ENCODE measurements around the gene CCT3. TPM values are rescaled to one million over a fixed set of nuclear protein-coding genes. Genes with fewer than 3 reads are reported as not detected.

Gene CCT3
- total RNA-seq, 1 donor from 2014 or later, result 301 TPM

DNA sequence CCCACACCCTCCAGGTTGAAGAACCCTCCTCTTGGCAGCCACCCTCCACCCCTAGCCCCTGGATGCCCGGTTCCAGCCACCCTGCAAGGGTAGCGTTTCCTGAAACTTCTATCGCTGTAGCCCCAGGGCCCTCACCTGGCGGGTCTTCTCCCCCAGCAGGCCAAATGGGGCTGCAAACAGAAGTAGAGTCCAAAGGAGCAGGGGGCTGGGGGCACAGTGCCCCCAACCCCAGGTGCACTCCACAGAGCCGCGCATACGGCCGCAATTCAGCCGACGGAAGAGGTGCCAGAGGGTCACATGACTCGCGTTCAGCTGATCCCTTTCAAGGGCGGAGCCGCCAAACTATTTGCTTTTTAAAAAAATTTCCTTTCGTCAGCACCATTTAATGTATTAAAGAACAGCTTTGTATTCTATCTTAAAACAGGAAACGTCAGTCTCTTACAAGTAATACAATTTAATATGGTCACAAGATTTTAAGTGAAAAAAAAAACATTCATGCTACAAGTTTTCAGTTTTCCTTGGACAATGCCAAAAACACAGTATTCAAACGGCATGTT, 42.6 kb downstream of the CCT3 start, which contains the start of gene GLMP:
Gene GLMP, minus strand, starts transcription at position 289 of the 557 bp plus-strand sequence. Its CDS starts 34 bp downstream, at position 255.
- Mint-ChIP-seq H3K4me1 (ENCODE audit: unreplicated experiment) (peaks cover 24% of the 10 kb centered on the region), H3K36me3 (peaks cover 4% of the 10 kb centered on the region), H3K4me3 (peak within 1 kb of the TSS; percentile 91), H3K27me3 (no peaks in the 10 kb centered on the region), H3K27ac (peak within 1 kb of the TSS; percentile 78), H3K9me3 (no peaks in the 10 kb centered on the region)
- no peak for DNase-seq (ENCODE audit: extremely low spot score, unreplicated experiment)
- TF ChIP-seq CTCF (conservative IDR thresholded peaks at IDR 0.05), result no peak

DNA sequence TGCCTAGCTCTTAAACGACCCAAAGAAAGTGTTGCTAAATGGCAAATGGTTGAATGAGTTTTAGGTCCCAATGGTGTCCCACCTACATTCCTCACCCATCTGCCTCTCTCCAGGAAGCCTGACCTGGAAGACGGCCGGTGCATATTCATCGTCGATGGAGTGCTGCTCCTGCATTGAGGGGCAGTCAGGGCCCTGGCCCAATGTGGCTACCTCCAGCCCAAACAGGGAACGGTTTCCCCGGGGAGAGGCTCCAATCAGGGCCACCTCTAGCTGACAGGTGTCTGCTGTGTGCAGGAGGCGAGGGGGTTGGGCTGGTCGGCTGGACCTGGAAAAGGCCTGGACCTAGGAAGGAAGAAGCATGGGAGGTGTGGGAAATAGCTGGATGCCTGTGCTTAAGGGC, 44.2 kb downstream of the CCT3 start:
- no peaks in the 10 kb centered on the region for H3K9me3 Mint-ChIP-seq
- no peak for DNase-seq (ENCODE audit: extremely low spot score, unreplicated experiment)
- H3K27ac Mint-ChIP-seq, result no peak overlapping the region
- H3K4me1 Mint-ChIP-seq (ENCODE audit: unreplicated experiment), result peaks cover 24% of the 10 kb centered on the region
- peaks cover 12% of the 10 kb centered on the region for H3K36me3 Mint-ChIP-seq
- TF ChIP-seq CTCF (conservative IDR thresholded peaks at IDR 0.05), result no peak
- no peak overlapping the region for H3K4me3 Mint-ChIP-seq
- no peaks in the 10 kb centered on the region for H3K27me3 Mint-ChIP-seq

GRCh38 chr1:156293098-156293434, 45.0 kb downstream of the CCT3 start:
- H3K36me3 Mint-ChIP-seq, result peaks cover 12% of the 10 kb centered on the region
- DNase-seq (ENCODE audit: extremely low spot score, unreplicated experiment), result no peak
- TF ChIP-seq CTCF (conservative IDR thresholded peaks at IDR 0.05), result no peak
- peak overlapping the region; percentile 92 for H3K27ac Mint-ChIP-seq
- no peaks in the 10 kb centered on the region for H3K27me3 Mint-ChIP-seq
- H3K4me1 Mint-ChIP-seq (ENCODE audit: unreplicated experiment), result peaks cover 24% of the 10 kb centered on the region
- no peaks in the 10 kb centered on the region for H3K9me3 Mint-ChIP-seq
- H3K4me3 Mint-ChIP-seq, result peak overlapping the region; percentile 91

GRCh38 chr1:156291226-156292061, 46.6 kb downstream of the CCT3 start:
- Mint-ChIP-seq H3K36me3 (peaks cover 12% of the 10 kb centered on the region), H3K27me3 (no peaks in the 10 kb centered on the region), H3K4me1 (ENCODE audit: unreplicated experiment) (peaks cover 24% of the 10 kb centered on the region), H3K4me3 (peak overlapping the region; percentile 91), H3K9me3 (no peaks in the 10 kb centered on the region), H3K27ac (peak overlapping the region; percentile 92)
- no peak for TF ChIP-seq CTCF (conservative IDR thresholded peaks at IDR 0.05)
- peak; percentile 87 for DNase-seq (ENCODE audit: extremely low spot score, unreplicated experiment)

- H3K27ac Mint-ChIP-seq, result no peak overlapping the region
- peaks cover 12% of the 10 kb centered on the region for H3K36me3 Mint-ChIP-seq
- no peak for TF ChIP-seq CTCF (conservative IDR thresholded peaks at IDR 0.05)
- DNase-seq (ENCODE audit: extremely low spot score, unreplicated experiment), result no peak
- H3K4me1 Mint-ChIP-seq (ENCODE audit: unreplicated experiment), result peaks cover 15% of the 10 kb centered on the region
- H3K9me3 Mint-ChIP-seq, result no peaks in the 10 kb centered on the region
- no peak overlapping the region for H3K4me3 Mint-ChIP-seq
- H3K27me3 Mint-ChIP-seq, result no peaks in the 10 kb centered on the region
Observed at GRCh38 chr1:156289857-156290256, 48.2 kb downstream of the CCT3 start.

Measured in type B pancreatic cell (in vitro differentiated cells).